LHCN-M2 (cell line): ENCODE measurements around the gene TNNI3K. TPM values are rescaled to one million over a fixed set of nuclear protein-coding genes. Genes with fewer than 3 reads are reported as not detected.
"Not testable (repeated sequence)": the region's sequence is repeated elsewhere in the genome, so short reads cannot be mapped to it uniquely, and the experiment has no call there.

ENCODE experiments used
- DNase-seq: peaks from one replicate; pipeline ENCODE4 v3.0.0-alpha.2; 2012; ENCODE audit warnings: low read depth
- polyA plus RNA-seq: library from polyadenylated mRNA; unstranded; fragments of >200 nt; gene quantifications from one replicate; pipeline ENCODE4 v1.2.1, GENCODE V29; 2012; ENCODE audit warnings: missing spikeins
- total RNA-seq: library from RNA; depleted of rRNA; stranded (reverse); fragments of >200 nt; gene quantifications from 2 replicates; pipeline ENCODE4 v1.2.3, GENCODE V29; 2014; rRNA removed

Gene TNNI3K
- not detected in 2 replicates for total RNA-seq
- polyA plus RNA-seq: 0.30 TPM

- DNase-seq: no peak
These were observed at the start of gene TNNI3K for GRCh38 chr1:74235153-74235552. Gene TNNI3K, plus strand, starts transcription at chr1:74235387. Its CDS starts 65 bp downstream, at chr1:74235452.

DNA sequence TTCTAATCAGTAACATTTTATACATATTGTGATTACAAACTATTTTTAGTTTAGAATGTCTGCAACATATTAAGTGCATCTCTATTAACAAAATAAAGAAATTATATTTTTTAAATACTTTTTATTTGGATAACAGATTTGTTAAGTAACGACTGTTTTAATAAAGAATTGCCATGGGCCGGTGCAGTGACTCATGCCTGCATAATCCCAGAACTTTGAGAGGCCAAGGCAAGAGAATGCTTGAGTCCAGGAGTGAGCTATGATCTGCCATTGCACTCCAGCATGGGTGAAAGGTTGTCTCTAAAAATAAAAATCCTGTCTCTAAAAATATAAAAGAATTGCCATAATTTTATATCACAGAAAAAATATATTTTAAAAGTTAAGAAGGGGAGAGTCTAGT is 41.3 kb upstream of the TNNI3K start:
- peak; percentile 54 for DNase-seq

GRCh38 chr1:74195339-74195738 is 39.8 kb upstream of the TNNI3K start:
- no peak for DNase-seq

- DNase-seq: no peak
These were observed 37.9 kb upstream of the TNNI3K start for GRCh38 chr1:74197255-74197654.

DNA sequence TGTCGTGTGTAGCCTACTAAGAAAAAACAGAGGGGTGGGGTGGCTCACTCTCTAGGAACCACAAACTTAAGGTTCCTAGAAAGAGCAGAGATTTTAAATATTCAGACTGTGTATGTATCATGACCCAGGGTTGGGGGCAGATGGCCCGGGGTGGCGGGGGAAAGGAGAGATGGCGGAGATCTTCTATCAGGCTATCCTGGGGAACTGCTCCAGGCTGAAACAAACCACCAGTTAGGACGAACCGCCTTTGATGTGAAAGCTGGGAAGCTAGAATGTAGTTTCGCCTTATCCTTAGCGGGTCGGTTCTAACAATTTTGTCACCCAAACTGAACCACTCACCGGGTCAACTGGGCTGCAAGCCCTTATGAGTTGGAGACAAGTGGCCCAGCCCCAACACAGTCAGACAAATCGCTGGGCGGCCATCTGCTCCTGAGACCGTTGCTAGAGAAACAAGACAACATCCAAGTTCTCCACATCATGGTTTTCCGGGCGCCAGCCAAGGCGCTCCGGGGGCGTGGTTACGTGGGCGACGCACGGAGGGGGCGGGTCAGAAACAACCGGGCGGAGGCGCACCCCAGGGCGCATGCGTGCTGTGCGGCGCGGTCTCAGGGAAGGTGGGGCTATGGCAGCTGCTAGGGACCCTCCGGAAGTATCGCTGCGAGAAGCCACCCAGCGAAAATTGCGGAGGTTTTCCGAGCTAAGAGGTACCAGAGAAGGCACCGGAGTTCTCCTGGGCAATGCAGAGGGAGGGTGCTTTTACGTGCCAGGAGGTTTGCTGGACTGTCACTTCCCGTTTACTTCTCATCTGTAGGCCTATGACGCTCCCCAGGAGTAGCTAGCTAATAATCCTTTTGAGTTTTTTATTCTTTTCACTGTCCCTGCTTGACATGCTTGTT is 37.3 kb upstream of the TNNI3K start, which contains the start of the genes FPGT and LRRIQ3:
Gene FPGT, plus strand, starts transcription at position 586 of the 896 bp plus-strand sequence. Its CDS starts 37 bp downstream, at position 623.
Gene LRRIQ3, minus strand, starts transcription at position 520 of the 896 bp plus-strand sequence. CDS start 14,492 bp downstream, outside the sequence.
- peak; percentile 94 for DNase-seq

DNA sequence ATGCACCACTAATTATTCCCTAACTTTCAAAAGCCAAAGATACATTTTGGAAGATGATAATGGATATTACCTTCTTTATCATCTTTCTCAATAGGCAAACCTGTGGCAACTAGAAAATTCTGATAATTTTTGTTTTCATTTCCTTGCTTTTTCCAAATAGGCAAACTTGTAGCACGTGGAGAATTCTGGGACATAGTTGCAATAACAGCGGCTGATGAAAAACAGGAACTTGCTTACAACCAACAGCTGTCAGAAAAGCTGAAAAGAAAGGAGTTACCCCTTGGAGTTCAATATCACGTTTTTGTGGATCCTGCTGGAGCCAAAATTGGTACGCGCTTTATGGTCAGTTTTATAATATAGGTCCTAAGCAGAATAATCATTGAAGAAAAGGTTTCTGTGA is 35.7 kb upstream of the TNNI3K start:
- DNase-seq: no peak

DNA sequence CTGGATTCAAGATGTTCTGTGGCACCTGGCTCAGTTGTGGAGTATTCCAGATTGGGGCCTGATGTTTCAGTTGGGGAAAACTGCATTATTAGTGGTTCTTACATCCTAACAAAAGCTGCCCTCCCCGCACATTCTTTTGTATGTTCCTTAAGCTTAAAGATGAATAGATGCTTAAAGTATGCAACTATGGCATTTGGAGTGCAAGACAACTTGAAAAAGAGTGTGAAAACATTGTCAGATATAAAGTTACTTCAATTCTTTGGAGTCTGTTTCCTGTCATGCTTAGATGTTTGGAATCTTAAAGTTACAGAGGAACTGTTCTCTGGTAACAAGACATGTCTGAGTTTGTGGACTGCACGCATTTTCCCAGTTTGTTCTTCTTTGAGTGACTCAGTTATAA is 29.9 kb upstream of the TNNI3K start:
- no peak for DNase-seq

DNA sequence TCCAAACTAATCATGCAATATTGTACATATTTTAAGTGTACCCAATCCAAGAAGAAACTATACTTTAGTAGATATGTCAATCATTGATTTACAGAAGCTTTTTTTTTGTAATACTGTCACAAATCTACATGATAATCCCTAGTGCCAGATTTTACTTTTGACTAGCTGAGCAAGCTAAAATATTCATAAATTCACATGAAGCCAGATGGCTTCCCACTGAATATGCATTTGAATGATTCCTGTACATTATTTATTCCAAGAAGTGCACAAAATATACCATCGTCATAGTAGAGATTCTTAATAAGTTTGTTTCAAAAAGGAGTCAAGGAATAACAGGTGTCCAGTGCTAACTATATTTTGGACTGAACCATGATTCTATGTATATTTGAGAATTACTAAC is 20.0 kb upstream of the TNNI3K start:
- no peak for DNase-seq

GRCh38 chr1:74222701-74223100 is 12.5 kb upstream of the TNNI3K start:
- no peak for DNase-seq

GRCh38 chr1:74223453-74223852 is 11.7 kb upstream of the TNNI3K start:
- no peak for DNase-seq

DNA sequence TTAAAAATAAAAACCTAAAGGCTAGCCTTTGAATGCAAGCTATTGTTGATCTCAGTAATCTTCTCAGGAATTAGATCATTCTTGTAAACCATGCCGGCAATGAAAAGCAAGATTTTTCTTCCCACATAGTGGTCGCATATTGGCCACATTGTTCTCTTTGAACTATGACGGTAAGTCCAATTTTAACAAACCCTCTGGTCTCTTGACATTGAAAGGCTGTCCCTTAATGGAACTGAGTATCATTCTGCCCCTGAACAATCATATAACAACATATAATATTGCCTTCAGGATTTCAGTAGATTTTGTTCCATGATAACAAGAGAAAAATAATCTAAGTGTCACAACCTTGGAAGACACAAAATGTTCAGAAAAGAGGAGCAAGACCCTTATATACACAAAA is 1.3 kb downstream of the TNNI3K start:
- no peak for DNase-seq

- no peak for DNase-seq
These were observed 1.8 kb downstream of the TNNI3K start for GRCh38 chr1:74237035-74237434.

- no peak for DNase-seq
These were observed 2.6 kb downstream of the TNNI3K start for GRCh38 chr1:74237787-74238186.

DNA sequence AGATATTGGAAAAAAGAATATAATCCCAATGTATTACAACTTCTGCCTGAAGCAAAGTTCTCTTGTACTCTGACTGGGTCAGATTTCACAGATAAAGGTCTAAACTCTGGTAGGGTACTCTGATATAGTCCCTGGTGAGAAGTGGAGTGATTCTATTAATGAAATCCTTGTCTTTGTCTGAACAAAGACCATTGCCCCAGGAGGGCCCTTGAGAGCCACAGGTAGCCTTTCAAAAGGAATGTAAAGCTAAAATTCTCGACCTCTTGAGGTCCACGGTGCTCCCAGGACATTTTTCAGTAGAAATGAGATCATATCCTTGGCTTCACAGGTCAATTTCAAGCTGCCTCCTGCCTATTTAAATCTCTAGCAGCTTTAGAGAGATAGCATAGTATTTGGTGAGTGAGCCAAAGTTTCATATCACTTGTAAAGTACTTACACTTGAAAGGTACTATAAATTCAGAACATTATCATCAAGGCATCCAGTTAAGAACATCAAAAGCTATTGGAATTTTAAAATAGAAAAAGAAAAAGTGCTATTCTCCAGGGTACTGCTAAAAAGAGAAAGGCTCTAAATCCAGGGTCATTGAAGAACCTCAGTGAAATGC is 10.1 kb downstream of the TNNI3K start:
- DNase-seq: no peak

DNA sequence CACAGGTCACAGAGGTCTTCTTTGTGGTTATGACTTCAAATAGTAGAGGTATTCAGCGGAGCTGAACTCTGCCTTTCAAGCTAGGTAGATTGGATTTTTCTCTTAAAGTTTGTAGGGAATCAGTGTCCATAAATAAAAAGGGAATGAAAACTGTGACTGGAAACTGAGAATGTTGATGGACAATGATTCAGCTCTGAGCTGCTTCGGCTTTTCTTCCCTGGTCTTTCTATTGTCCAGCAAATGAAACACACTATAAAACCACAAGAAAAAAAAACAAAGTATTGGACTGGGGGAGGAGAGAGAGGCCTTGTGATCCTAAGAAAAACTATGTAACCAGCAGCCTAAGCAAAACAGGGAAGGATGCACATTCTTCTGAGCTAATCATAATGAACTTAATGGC is 11.1 kb downstream of the TNNI3K start:
- peak; percentile 1 for DNase-seq

GRCh38 chr1:74247881-74248528 is 12.8 kb downstream of the TNNI3K start:
- no peak for DNase-seq

GRCh38 chr1:74253243-74253824 is 18.1 kb downstream of the TNNI3K start:
- DNase-seq: not testable (repeated sequence)

DNA sequence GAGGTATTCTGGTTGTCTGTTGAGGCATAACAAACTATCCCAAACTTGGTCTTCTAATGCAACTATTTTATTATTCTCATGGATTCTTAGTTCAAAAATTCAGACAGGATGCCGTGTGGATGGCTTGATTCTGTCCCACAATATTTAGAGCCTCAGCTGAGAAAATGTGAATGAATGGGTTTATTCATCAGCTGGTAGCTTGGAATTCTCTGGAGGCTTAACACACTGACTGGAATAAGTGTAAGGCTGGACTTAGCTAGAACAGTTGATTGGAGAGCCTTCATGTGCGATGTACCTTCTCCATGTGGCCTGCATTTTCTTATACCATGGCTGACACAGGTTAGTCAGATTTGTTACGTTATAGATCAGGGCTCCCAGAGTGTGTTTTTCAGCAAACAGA is 30.8 kb downstream of the TNNI3K start:
- no peak for DNase-seq

DNA sequence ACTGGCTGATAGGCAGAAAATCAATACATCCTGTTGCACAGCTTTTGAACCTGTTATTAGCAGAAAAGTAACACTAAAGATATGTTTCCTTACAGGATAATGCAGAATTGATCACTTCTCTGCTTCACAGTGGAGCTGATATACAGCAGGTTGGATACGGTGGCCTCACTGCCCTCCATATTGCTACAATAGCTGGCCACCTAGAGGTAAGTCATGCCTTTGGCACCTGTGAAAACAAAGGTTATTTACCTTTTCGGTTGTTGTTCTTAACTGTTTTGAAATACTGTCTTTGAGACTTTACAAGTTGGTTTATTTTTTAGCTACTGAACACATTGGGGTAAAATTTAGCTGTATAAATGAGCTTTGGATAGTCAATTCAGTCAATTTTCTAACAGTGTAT is 36.3 kb downstream of the TNNI3K start:
- DNase-seq: no peak

- DNase-seq: no peak
These were observed 45.6 kb downstream of the TNNI3K start for GRCh38 chr1:74280642-74281396.

GRCh38 chr1:74286414-74286813 is 51.2 kb downstream of the TNNI3K start:
- no peak for DNase-seq
